WTC11 (cell line): ENCODE results near the gene GRAP2. TPM values are rescaled to one million over a fixed set of nuclear protein-coding genes. Genes with fewer than 3 reads are reported as not detected.
A peak's percentile ranks its signal among the peaks of the same experiment; 100 is the strongest.

Experiments used
- ATAC-seq: fragments of 200-7000 bp; cut with Tn5 transposase; 2 replicates; pipeline ENCODE4 v1.10.0; 2021; ENCODE audit warnings: mild to moderate bottlenecking, moderate library complexity
- CTCF ChIA-PET: fragments of 300-600 bp; sonication (Branson Sonifier 250); formaldehyde crosslinking; loops from one replicate; lab custom pipeline; 2021; ENCODE audit warnings: antibody characterized with exemption; lab: Charles Lee
- POLR2A ChIA-PET: fragments of 350-600 bp; sonication (Branson Sonifier 250); formaldehyde crosslinking; loops from one replicate; lab custom pipeline; 2021; ENCODE audit warnings: antibody characterized with exemption; lab: Charles Lee
- DNase-seq: peaks from one replicate; pipeline ENCODE4 v3.0.0; 2021; ENCODE audit warnings: low spot score
- H3K27ac Mint-ChIP-seq: 2 replicates; pipeline ENCODE4 v1.8.0; 2021; ENCODE audit warnings: mixed read lengths
- H3K27me3 Mint-ChIP-seq: 2 replicates; pipeline ENCODE4 v1.8.0; 2021; ENCODE audit warnings: low read depth, mild to moderate bottlenecking, moderate library complexity, mixed read lengths
- H3K36me3 Mint-ChIP-seq: 2 replicates; pipeline ENCODE4 v1.8.0; 2021; ENCODE audit warnings: mixed read lengths
- H3K4me1 Mint-ChIP-seq: 2 replicates; pipeline ENCODE4 v1.8.0; 2022; ENCODE audit warnings: mixed read lengths
- H3K4me3 Mint-ChIP-seq: 2 replicates; pipeline ENCODE4 v1.8.0; 2021; ENCODE audit warnings: mild to moderate bottlenecking, moderate library complexity, mixed read lengths
- H3K9me3 Mint-ChIP-seq: 2 replicates; pipeline ENCODE4 v1.8.0; 2021; ENCODE audit warnings: mixed read lengths
- AR ChIP-seq: fragments of 250-450 bp; sonication (Bioruptor Pico); IDR thresholded peaks from 2 replicates; pipeline ENCODE4 v1.9.0; 2021; ENCODE audit warnings: mild to moderate bottlenecking
- CBFB ChIP-seq: sonication (generic); formaldehyde crosslinking; IDR thresholded peaks from 2 replicates; pipeline ENCODE4 v1.8.1; 2022; ENCODE audit warnings: mild to moderate bottlenecking, low read depth, missing genetic modification reagents
- CREB1 ChIP-seq: sonication (generic); formaldehyde crosslinking; IDR thresholded peaks from 2 replicates; pipeline ENCODE4 v1.8.0; 2023; ENCODE audit warnings: mild to moderate bottlenecking, missing genetic modification reagents
- CTCF ChIP-seq: fragments of 200-600 bp; IDR thresholded peaks from 2 replicates; pipeline ENCODE4 v1.8.0; 2022; ENCODE audit warnings: antibody characterized with exemption
- ZNF121 ChIP-seq: sonication (generic); formaldehyde crosslinking; IDR thresholded peaks from 2 replicates; pipeline ENCODE4 v1.8.0; 2023; ENCODE audit warnings: missing genetic modification reagents
- ZNF317 ChIP-seq: sonication (generic); formaldehyde crosslinking; IDR thresholded peaks from 2 replicates; pipeline ENCODE4 v1.8.1; 2023; ENCODE audit warnings: low read depth, mild to moderate bottlenecking, moderate library complexity, missing genetic modification reagents, borderline replicate concordance
- ZSCAN18 ChIP-seq: fragments of 250-450 bp; sonication (Bioruptor Pico); IDR thresholded peaks from 2 replicates; pipeline ENCODE4 v2.1.2; 2022; ENCODE audit warnings: mild to moderate bottlenecking, moderate library complexity
- total RNA-seq: library from RNA; stranded (reverse); gene quantifications from 3 replicates; pipeline ENCODE4 v1.2.3, GENCODE V29; 2021
- TF ChIP-seq, protein P1 (sequence below): sonication (generic); formaldehyde crosslinking; IDR thresholded peaks from 2 replicates; pipeline ENCODE4 v1.8.1; 2023; ENCODE audit warnings: mild to moderate bottlenecking, missing genetic modification reagents, borderline replicate concordance

GRAP2 gene
- total RNA-seq, 1 experiment from 2014 or later, result 0.33 TPM

DNA sequence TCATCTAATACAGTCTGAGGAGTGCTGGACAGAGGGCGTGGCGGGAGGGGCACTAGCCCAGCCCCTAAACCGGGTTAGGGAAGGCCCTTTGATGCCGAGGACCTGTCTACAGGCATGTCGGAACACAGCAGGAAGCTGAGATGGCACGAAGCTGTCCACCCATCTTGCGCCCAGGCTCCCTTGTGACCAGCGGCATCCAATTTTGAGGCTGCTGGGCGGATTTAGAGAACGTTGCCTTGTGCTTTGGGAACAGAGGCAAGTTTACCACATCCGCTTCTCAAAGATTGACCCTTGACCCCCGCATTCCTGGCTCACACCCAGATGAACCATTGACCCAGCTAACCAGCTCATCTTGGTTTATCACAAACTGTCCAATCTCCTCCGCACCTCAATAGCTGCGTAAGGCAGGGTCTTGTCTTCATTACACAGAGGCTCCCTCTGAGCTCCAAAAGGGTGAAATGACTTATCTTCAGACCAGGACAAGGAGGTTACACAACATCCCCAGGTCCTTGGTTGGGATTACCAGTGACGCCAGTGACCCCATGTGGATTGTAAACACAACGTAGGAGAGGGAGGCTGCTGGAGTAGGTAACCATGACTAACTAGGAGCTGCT, 98.4 kb downstream of the GRAP2 start:
- Mint-ChIP-seq H3K27ac (peak overlapping the region; percentile 95), H3K4me3 (peak overlapping the region; percentile 64)
- CTCF ChIA-PET, result interaction anchor here (1.1 to 5.3 kb wide), 7 partner anchors 10 to 66 kb away, joined by 3 to 29 read pairs (median 10); no protein-coding TSS in a partner anchor

More for the DNA sequence above, 98.4 kb downstream of the GRAP2 start:
- POLR2A ChIA-PET, result interaction anchor here (1.7 kb wide), 1 partner anchor 10 kb away, joined by 5 read pairs; no protein-coding TSS in a partner anchor
- H3K36me3 Mint-ChIP-seq, result peaks cover 6% of the 10 kb centered on the region; the same call in 1 of the 2 replicates
- DNase-seq, result no peak
- peaks cover under 1% of the 10 kb centered on the region for H3K27me3 Mint-ChIP-seq
- no peaks in the 10 kb centered on the region for H3K9me3 Mint-ChIP-seq
- no peak for TF ChIP-seq CREB1
- TF ChIP-seq, protein P1, sequence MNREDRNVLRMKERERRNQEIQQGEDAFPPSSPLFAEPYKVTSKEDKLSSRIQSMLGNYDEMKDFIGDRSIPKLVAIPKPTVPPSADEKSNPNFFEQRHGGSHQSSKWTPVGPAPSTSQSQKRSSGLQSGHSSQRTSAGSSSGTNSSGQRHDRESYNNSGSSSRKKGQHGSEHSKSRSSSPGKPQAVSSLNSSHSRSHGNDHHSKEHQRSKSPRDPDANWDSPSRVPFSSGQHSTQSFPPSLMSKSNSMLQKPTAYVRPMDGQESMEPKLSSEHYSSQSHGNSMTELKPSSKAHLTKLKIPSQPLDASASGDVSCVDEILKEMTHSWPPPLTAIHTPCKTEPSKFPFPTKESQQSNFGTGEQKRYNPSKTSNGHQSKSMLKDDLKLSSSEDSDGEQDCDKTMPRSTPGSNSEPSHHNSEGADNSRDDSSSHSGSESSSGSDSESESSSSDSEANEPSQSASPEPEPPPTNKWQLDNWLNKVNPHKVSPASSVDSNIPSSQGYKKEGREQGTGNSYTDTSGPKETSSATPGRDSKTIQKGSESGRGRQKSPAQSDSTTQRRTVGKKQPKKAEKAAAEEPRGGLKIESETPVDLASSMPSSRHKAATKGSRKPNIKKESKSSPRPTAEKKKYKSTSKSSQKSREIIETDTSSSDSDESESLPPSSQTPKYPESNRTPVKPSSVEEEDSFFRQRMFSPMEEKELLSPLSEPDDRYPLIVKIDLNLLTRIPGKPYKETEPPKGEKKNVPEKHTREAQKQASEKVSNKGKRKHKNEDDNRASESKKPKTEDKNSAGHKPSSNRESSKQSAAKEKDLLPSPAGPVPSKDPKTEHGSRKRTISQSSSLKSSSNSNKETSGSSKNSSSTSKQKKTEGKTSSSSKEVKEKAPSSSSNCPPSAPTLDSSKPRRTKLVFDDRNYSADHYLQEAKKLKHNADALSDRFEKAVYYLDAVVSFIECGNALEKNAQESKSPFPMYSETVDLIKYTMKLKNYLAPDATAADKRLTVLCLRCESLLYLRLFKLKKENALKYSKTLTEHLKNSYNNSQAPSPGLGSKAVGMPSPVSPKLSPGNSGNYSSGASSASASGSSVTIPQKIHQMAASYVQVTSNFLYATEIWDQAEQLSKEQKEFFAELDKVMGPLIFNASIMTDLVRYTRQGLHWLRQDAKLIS, result no peak
- no peak for TF ChIP-seq ZNF317
- TF ChIP-seq ZNF121, result no peak
- no peak for TF ChIP-seq CBFB (CRISPR knock-in tag)
- TF ChIP-seq AR (CRISPR knock-in tag), result no peak
- TF ChIP-seq CTCF, result no peak
- TF ChIP-seq ZSCAN18, result no peak
- TF ChIP-seq, all 79 proteins: peak for 0
- H3K4me1 Mint-ChIP-seq, result peaks cover 83% of the 10 kb centered on the region
- ATAC-seq, result no peak
